PC-9 (cell line): Measurements from ENCODE around the gene PRDM9. TPM values are rescaled to one million over a fixed set of nuclear protein-coding genes. Genes with fewer than 3 reads are reported as not detected.
"Not testable (repeated sequence)": the region's sequence is repeated elsewhere in the genome, so short reads cannot be mapped to it uniquely, and the experiment has no call there.

Experiments used
- BruUV-seq: library from RNA; stranded (reverse); fragments of 400-500 nt; replicated peaks from 2 replicates; lab custom pipeline; 2021; lab: Mats Ljungman, UMichigan
- CTCF ChIA-PET: fragments of 300-600 bp; sonication (Branson Sonifier 250); formaldehyde crosslinking; loops from one replicate; lab custom pipeline; 2022; ENCODE audit warnings: antibody characterized with exemption; lab: Charles Lee
- POLR2A ChIA-PET: fragments of 300-600 bp; sonication (Branson Sonifier 250); formaldehyde crosslinking; loops from one replicate; lab custom pipeline; 2022; ENCODE audit warnings: antibody characterized with exemption; ENCODE audit not compliant: unreplicated experiment; lab: Charles Lee
- DNase-seq, 2 experiments: peaks; one replicate each; pipeline versions ENCODE4 v3.0.0 to v3.0.0-alpha.2; 2015 to 2022; ENCODE audit warnings: mixed read lengths in 1 of 2
- H2AFZ ChIP-seq: fragments of 200-600 bp; sonication (generic); 2 replicates; pipeline ENCODE4 v1.8.1; 2017; ENCODE audit warnings: antibody characterized with exemption
- H3F3A ChIP-seq: fragments of 200-600 bp; sonication (generic); 2 replicates; pipeline ENCODE4 v1.8.1; 2017; ENCODE audit warnings: antibody characterized with exemption, mild to moderate bottlenecking, low read depth; ENCODE audit not compliant: insufficient read depth
- H3K27ac ChIP-seq: fragments of 200-600 bp; sonication (generic); 2 replicates; pipeline ENCODE4 v1.6.1; 2016; ENCODE audit warnings: mixed run types
- H3K27me3 ChIP-seq: fragments of 200-600 bp; sonication (generic); 2 replicates; pipeline ENCODE4 v1.6.1; 2016; ENCODE audit warnings: low read depth, mixed run types; ENCODE audit not compliant: insufficient read depth
- H3K36me3 ChIP-seq: fragments of 200-600 bp; sonication (generic); 2 replicates; pipeline ENCODE4 v1.6.1; 2016; ENCODE audit warnings: low read depth, mixed run types
- H3K4me1 ChIP-seq: fragments of 200-600 bp; sonication (generic); replicated peaks from 2 replicates; pipeline ENCODE4 v1.6.1; 2016; ENCODE audit warnings: mixed run types; ENCODE audit not compliant: insufficient read depth
- H3K4me2 ChIP-seq: fragments of 200-600 bp; sonication (generic); 2 replicates; pipeline ENCODE4 v1.6.1; 2017; ENCODE audit warnings: mixed run types
- H3K4me3 ChIP-seq: fragments of 200-600 bp; sonication (generic); 2 replicates; pipeline ENCODE4 v1.6.1; 2016; ENCODE audit warnings: mixed run types
- H3K79me2 ChIP-seq: fragments of 200-600 bp; sonication (generic); 2 replicates; pipeline ENCODE4 v1.6.1; 2017; ENCODE audit warnings: low read depth, mixed run types
- H3K9me2 ChIP-seq: fragments of 200-600 bp; sonication (generic); 2 replicates; pipeline ENCODE4 v1.8.1; 2017; ENCODE audit warnings: mild to moderate bottlenecking; ENCODE audit not compliant: insufficient read depth
- H3K9me3 ChIP-seq: fragments of 200-600 bp; sonication (generic); 2 replicates; pipeline ENCODE4 v1.8.1; 2016; ENCODE audit warnings: low read depth; ENCODE audit not compliant: insufficient read depth
- H4K20me1 ChIP-seq: fragments of 200-600 bp; sonication (generic); 2 replicates; pipeline ENCODE4 v1.8.1; 2017; ENCODE audit not compliant: insufficient read depth
- EZH2 ChIP-seq: fragments of 200-600 bp; sonication (generic); IDR thresholded peaks from 2 replicates; pipeline ENCODE4 v1.8.0; 2017; ENCODE audit warnings: antibody characterized with exemption, low read depth
- intact Hi-C: fragments of 100-400 bp; cut with micrococcal nuclease; formaldehyde crosslinking; loops from one replicate; pipeline ENCODE4 v1.10.0; 2022; ENCODE audit not compliant: unreplicated experiment
- total RNA-seq: library from RNA; stranded (reverse); gene quantifications from 2 replicates; pipeline ENCODE4 v1.2.3, GENCODE V29; 2021
- TF ChIP-seq, protein P1 (sequence below): fragments of 200-600 bp; sonication (generic); conservative IDR thresholded peaks from 2 replicates; pipeline ENCODE4 v1.6.1; 2017; ENCODE audit warnings: mixed run types, antibody characterized with exemption, mild to moderate bottlenecking, moderate library complexity

Gene PRDM9
- total RNA-seq, 1 experiment from 2014 or later: not detected

DNA sequence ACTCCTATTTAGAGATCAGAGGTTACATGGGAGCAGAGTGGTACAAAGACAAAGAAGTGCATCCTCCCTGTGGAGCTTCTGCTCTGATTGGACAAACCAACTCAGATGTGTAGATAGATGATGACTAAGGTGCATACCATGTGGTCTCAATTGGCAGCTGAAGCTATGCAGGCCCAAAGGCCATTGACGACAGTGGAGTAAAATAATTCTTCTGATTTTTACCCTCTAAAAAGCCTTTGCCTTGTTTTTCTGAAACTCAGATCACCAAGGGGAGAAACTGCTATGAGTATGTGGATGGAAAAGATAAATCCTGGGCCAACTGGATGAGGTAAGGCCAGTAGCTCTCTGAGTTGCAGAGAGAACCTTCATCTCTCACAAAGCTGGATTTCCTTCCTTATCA lies 15.6 kb downstream of the PRDM9 start:
- Histone ChIP-seq H3K9me3 (no peaks in the 10 kb centered on the region), H3K27ac (no peak overlapping the region), H3F3A (no peaks in the 10 kb centered on the region), H3K9me2 (no peaks in the 10 kb centered on the region), H3K4me3 (no peak overlapping the region), H3K4me2 (no peak overlapping the region), H3K79me2 (no peaks in the 10 kb centered on the region), H3K27me3 (no peaks in the 10 kb centered on the region), H3K4me1 (no peaks in the 10 kb centered on the region), H3K36me3 (no peaks in the 10 kb centered on the region), H4K20me1 (no peaks in the 10 kb centered on the region), H2AFZ (no peak overlapping the region)
- no TSS peak for BruUV-seq
- no peak for TF ChIP-seq EZH2
- TF ChIP-seq, protein P1, sequence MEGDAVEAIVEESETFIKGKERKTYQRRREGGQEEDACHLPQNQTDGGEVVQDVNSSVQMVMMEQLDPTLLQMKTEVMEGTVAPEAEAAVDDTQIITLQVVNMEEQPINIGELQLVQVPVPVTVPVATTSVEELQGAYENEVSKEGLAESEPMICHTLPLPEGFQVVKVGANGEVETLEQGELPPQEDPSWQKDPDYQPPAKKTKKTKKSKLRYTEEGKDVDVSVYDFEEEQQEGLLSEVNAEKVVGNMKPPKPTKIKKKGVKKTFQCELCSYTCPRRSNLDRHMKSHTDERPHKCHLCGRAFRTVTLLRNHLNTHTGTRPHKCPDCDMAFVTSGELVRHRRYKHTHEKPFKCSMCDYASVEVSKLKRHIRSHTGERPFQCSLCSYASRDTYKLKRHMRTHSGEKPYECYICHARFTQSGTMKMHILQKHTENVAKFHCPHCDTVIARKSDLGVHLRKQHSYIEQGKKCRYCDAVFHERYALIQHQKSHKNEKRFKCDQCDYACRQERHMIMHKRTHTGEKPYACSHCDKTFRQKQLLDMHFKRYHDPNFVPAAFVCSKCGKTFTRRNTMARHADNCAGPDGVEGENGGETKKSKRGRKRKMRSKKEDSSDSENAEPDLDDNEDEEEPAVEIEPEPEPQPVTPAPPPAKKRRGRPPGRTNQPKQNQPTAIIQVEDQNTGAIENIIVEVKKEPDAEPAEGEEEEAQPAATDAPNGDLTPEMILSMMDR: no peak
- POLR2A ChIA-PET: no interaction called here
- no peak for DNase-seq
- CTCF ChIA-PET: no interaction called here
- intact Hi-C loops: no loop called here

DNA sequence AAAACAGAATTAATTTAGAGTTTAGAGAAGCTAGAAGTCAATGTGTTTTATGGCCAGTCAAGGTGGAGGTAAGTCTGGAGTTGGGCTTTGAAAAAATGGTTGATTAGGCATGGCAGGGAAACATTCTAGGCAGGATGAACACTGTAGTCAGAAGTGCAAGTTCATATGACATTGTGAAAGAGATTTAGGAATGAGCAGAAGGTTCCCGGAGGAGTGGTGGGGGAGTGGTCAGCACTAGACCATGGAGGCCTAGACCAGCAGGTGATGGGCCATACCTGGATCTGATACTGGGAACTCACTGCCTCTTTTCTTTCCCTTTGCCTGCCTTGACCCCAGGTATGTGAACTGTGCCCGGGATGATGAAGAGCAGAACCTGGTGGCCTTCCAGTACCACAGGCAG lies 16.6 kb downstream of the PRDM9 start:
- no peaks in the 10 kb centered on the region for H3F3A ChIP-seq
- no peaks in the 10 kb centered on the region for H3K27me3 ChIP-seq
- H3K4me2 ChIP-seq: no peak overlapping the region
- no peak for DNase-seq
- BruUV-seq: no TSS peak
- H3K9me3 ChIP-seq: no peaks in the 10 kb centered on the region
- intact Hi-C loops: no loop called here
- H3K27ac ChIP-seq: no peak overlapping the region
- no peak overlapping the region for H3K4me3 ChIP-seq
- H3K9me2 ChIP-seq: no peaks in the 10 kb centered on the region
- no peak for TF ChIP-seq EZH2
- TF ChIP-seq, protein P1: no peak
- no peaks in the 10 kb centered on the region for H3K79me2 ChIP-seq
- POLR2A ChIA-PET: no interaction called here
- no peaks in the 10 kb centered on the region for H3K4me1 ChIP-seq
- no peaks in the 10 kb centered on the region for H4K20me1 ChIP-seq
- no peak overlapping the region for H2AFZ ChIP-seq
- CTCF ChIA-PET: no interaction called here
- H3K36me3 ChIP-seq: no peaks in the 10 kb centered on the region

DNA sequence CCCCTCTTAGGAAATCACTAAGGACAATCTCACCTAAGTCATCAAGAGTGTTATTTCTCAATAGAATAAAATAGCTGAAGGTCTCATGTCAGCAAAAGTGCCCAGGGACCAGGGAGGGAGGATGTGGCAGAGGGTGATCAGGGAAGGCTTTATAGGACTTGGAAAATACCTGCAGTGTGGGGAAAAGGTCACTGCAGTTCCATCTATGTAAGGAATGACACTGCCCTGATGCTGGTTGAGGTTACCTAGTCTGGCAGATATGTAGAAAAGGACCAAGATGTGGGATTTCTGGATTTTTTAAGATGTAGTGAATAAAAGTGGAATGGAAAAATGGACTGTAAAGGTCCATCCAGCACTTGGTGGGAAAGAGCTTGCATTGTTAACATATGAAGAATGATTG lies 18.3 kb downstream of the PRDM9 start:
- POLR2A ChIA-PET: no interaction called here
- Histone ChIP-seq H3K27me3 (no peaks in the 10 kb centered on the region), H3K27ac (no peak overlapping the region), H4K20me1 (no peaks in the 10 kb centered on the region), H3K4me1 (no peaks in the 10 kb centered on the region), H3K4me2 (no peak overlapping the region), H3K9me2 (no peaks in the 10 kb centered on the region), H2AFZ (no peak overlapping the region), H3K9me3 (no peaks in the 10 kb centered on the region), H3K36me3 (no peaks in the 10 kb centered on the region), H3K4me3 (no peak overlapping the region), H3F3A (no peaks in the 10 kb centered on the region), H3K79me2 (no peaks in the 10 kb centered on the region)
- CTCF ChIA-PET: no interaction called here
- DNase-seq: no peak
- no peak for TF ChIP-seq EZH2
- TF ChIP-seq, protein P1: no peak
- intact Hi-C loops: no loop called here
- BruUV-seq: no TSS peak

DNA sequence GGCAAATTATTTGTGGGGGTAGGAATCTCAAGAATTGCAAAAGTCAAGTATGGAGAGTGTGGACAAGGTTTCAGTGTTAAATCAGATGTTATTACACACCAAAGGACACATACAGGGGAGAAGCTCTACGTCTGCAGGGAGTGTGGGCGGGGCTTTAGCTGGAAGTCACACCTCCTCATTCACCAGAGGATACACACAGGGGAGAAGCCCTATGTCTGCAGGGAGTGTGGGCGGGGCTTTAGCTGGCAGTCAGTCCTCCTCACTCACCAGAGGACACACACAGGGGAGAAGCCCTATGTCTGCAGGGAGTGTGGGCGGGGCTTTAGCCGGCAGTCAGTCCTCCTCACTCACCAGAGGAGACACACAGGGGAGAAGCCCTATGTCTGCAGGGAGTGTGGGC lies 19.2 kb downstream of the PRDM9 start:
- not testable (repeated sequence) for H3K79me2 ChIP-seq, BruUV-seq

DNA sequence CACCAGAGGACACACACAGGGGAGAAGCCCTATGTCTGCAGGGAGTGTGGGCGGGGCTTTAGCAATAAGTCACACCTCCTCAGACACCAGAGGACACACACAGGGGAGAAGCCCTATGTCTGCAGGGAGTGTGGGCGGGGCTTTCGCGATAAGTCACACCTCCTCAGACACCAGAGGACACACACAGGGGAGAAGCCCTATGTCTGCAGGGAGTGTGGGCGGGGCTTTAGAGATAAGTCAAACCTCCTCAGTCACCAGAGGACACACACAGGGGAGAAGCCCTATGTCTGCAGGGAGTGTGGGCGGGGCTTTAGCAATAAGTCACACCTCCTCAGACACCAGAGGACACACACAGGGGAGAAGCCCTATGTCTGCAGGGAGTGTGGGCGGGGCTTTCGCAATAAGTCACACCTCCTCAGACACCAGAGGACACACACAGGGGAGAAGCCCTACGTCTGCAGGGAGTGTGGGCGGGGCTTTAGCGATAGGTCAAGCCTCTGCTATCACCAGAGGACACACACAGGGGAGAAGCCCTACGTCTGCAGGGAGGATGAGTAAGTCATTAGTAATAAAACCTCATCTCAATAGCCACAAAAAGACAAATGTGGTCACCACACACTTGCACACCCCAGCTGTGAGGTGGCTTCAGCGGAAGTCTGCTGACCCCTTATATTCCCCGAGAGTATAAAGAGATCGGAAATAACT lies 20.0 kb downstream of the PRDM9 start:
- DNase-seq: peak in 1 of 2 experiments; percentile 78
- H3K9me2 ChIP-seq, H3K27me3 ChIP-seq, H3K27ac ChIP-seq, H3K79me2 ChIP-seq, intact Hi-C loops, H3F3A ChIP-seq, H3K4me3 ChIP-seq, H3K9me3 ChIP-seq, BruUV-seq, H3K4me1 ChIP-seq, H3K36me3 ChIP-seq, H4K20me1 ChIP-seq, H3K4me2 ChIP-seq, H2AFZ ChIP-seq, CTCF ChIA-PET: not testable (repeated sequence)
- POLR2A ChIA-PET: interaction anchor here (0.7 kb wide), 1 partner anchor 53 kb away, joined by 6 read pairs; no protein-coding TSS in a partner anchor

More for the DNA sequence above, 19.2 kb downstream of the PRDM9 start:
- intact Hi-C loops, H3K4me2 ChIP-seq, H3K4me1 ChIP-seq, H3K9me2 ChIP-seq, POLR2A ChIA-PET, H3K36me3 ChIP-seq, H3F3A ChIP-seq, H2AFZ ChIP-seq, H3K4me3 ChIP-seq, H3K9me3 ChIP-seq, CTCF ChIA-PET, H3K27me3 ChIP-seq, H4K20me1 ChIP-seq, H3K27ac ChIP-seq: not testable (repeated sequence)
- peak in 1 of 2 experiments; percentile 54 for DNase-seq
